ENCODE results near the gene SIK1.
"Not testable (repeated sequence)": the region's sequence is repeated elsewhere in the genome, so short reads cannot be mapped to it uniquely, and the experiment has no call there.

Gene SIK1

DNA sequence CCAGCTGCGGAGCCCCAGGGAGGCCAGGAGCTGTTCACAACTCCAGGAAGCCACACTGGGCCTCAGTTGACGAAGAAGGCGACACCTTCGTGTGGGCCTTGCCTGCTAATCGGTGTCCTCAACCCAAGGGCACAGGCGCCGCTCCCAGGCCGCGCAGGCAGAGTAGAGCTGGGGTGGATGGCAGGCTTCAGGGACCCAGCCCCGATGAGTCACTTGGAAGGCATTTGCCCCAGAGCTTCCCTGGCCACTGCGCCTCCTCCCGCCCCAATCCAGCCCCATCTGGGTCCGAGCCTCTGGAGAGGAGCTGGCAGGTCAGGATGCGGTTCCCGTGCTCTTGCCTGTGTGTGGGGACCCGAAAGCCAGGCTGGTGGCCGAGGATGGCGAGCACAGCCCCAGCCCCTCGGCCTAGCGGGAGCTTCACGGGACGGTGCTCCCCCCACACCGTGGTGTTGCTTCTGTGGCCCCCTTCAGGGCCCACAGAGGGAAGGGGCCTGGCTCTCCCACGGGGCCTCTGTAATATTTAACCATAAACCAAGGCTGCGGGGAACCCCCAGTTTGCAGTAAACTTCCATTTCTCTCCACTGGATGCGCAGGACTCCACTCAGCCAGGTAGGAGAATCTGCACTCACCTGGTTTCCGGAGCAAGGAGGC lies 30.0 kb downstream of the SIK1 start:
- not testable (repeated sequence) for DNase-seq (ENCODE audit: low spot score)

- DNase-seq (ENCODE audit: low spot score): not testable (repeated sequence)
Observed at GRCh38 chr21:43383351-43383750, 43.6 kb downstream of the SIK1 start.

DNA sequence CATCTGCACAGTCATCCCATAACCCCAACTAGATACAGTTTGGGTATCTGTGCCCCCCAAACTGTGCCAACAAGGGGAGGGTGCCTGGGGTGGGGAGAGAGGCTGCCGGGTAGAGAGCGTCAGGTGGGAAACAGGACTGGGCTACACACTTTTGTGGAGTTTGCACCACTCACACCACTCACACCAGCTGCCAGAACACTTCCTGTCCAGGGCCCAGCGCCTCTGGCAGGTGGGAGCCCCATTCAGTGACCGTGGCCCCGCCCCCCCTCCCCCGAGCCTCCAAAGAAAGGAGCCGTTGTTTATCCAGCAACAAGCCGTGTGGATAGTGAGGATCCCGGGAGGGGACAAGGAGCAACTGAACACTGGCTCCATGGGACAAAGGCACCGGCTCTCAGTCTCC lies 44.0 kb downstream of the SIK1 start:
- DNase-seq (ENCODE audit: low spot score): not testable (repeated sequence)

GRCh38 chr21:43380852-43381533 lies 45.9 kb downstream of the SIK1 start:
- DNase-seq (ENCODE audit: low spot score): not testable (repeated sequence)

- not testable (repeated sequence) for DNase-seq (ENCODE audit: low spot score)
Observed at GRCh38 chr21:43380337-43380736, 46.6 kb downstream of the SIK1 start.

GRCh38 chr21:43379626-43380122 lies 47.3 kb downstream of the SIK1 start:
- not testable (repeated sequence) for DNase-seq (ENCODE audit: low spot score)

DNA sequence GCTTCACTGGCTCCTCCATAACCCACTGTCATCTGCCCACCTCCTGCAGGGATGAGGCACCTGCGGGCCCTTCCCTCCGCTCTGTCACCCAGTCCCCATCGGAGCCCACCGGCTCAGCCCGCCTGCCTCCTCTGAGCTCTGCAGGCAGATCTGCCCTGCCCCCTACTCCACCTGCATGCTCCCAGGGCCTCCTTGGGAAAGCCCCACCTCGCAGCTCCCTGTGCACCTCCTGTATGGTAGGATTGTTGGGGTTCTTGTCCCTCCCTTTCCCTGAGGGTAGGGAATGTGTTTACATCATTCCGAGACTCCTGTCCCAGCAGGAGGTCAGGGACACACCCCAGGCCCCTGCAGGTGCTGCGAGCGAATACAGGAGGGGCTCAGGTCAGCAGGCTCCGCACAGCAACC lies 50.5 kb downstream of the SIK1 start:
- DNase-seq (ENCODE audit: low spot score): no peak

DNA sequence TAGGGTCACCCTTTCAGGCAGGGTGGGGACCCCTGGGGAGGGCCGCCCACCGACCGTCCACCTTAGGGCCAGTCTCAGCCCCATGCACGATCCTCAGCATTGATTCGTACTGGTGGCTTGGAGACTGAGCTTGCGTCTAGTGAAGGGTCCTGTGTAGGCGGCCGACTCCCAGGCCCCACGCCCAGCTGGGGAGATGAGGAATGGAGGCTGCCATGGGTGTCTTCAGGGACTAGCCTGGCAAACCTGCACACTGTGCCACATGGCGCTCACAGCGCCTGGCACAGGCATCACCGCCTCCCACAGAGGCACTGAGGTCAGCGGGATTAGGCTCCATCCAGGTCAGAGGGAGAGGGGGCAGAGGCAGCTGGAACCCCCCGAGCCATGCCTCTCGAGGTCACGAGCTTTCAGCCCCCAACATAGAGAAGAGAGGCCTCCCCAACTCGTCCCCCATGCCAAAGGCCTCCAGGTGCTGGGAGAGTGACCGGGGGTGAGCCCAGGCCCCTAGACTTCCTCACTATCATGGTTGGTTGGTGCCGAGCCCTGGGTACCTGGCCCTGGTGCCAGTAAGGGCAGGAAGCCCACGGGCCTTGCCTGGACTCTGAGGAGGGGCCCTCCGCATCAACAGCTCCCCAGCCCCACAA lies 51.0 kb downstream of the SIK1 start:
- DNase-seq (ENCODE audit: low spot score): no peak

- no peak for DNase-seq (ENCODE audit: low spot score)
Observed at GRCh38 chr21:43375006-43375836, 51.7 kb downstream of the SIK1 start.

- DNase-seq (ENCODE audit: low spot score): no peak
Observed at GRCh38 chr21:43374228-43374885, 52.6 kb downstream of the SIK1 start.

GRCh38 chr21:43373362-43374227 lies 53.3 kb downstream of the SIK1 start:
- no peak for DNase-seq (ENCODE audit: low spot score)

GRCh38 chr21:43372663-43373361 lies 54.1 kb downstream of the SIK1 start:
- no peak for DNase-seq (ENCODE audit: low spot score)

DNA sequence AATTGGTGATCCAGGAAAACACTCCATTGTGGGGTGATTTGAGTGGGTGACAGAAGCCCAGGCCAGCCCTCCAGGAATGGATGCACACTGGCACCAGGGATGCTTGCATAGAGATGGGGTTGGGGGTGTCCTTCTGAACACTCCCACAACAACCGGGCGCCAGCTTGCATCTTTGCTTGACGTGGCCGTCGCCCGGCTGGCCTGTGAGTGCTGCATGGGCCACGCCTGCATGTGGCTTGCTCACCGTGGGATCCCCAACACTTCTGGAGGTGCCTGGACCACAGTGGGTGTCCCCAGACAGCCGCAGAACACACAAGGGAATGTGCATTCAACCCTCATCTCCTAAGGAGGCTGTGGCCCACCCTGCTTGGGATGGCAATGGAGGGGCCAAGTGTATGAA lies 55.1 kb downstream of the SIK1 start:
- DNase-seq (ENCODE audit: low spot score): no peak

- no peak for DNase-seq (ENCODE audit: low spot score)
Observed at GRCh38 chr21:43370888-43371570, 55.9 kb downstream of the SIK1 start.

DNA sequence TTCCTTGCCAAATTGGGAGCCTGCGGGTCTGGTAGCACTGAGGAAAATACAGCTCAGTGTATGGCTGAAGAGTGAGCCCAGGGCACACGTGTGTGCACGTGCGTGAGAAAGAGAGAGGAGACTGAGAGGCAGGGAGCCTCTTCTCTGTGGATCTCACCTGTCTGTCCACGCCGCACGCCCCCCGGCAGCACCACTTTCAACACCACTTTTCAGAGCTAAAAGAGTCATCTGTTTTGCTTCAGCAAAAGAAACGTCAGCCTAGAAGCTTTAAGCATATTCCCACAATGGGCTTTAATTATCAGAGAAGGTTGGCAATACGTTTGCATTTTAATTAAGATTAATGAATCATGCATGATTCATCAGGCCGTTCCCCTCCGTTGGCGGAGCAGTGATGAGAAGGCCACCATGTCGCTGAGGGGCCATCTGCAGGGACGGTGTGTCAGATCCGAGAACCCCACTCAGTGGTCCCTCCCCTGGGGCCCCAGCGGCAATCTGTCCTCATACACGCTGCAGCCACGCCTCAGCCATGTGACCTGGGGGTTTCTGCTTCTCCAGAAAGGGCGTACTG lies 56.8 kb downstream of the SIK1 start:
- DNase-seq (ENCODE audit: low spot score): no peak

GRCh38 chr21:43369596-43370090 lies 57.3 kb downstream of the SIK1 start:
- DNase-seq (ENCODE audit: low spot score): no peak

DNA sequence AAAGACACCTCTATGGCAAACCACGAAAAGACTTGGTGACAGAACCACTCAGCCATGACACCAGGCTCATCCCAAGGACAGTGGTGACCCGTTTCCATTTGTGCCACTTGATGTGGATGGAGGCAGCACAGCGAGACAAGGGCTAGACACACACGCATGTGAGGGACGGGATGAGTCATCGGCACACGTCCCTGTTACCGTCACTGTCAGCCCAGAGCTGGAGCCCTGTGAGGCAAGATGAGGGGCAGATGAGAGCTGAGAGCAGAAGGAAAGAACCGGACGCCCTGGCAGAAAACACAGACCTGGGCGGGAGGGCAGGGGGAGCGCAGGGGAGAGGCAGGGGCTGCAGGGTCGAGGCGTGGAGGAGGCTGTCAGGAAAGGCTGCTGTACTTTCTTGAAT lies 57.8 kb downstream of the SIK1 start:
- no peak for DNase-seq (ENCODE audit: low spot score)

GRCh38 chr21:43368685-43369084 lies 58.2 kb downstream of the SIK1 start:
- DNase-seq (ENCODE audit: low spot score): no peak

DNA sequence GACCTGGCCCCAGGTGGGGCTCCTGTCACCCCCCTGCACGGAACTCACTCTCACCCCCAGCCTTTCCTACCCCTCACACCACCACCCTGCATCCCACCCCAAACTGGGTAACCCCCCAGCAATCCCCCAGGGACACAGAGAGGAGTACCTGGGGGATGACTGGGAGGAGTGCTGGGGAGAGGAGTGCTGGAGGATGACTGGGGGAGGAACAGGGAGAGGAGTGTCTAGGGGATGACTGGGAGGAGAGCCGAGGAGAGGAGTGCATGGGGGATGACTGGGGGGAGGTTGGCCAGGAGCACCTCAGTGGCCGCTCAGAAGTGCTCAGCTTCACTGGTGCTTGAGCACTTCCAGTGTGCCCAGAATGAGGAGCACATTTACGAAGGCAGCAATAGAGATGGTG lies 59.1 kb downstream of the SIK1 start:
- no peak for DNase-seq (ENCODE audit: low spot score)

Data from hematopoietic multipotent progenitor cell treated with erythropoietin and hydrocortisone succinate and interleukin-3 and kit ligand, for 15 days (in vitro differentiated cells).